Activated naive CD4-positive, alpha-beta T cell treated with anti-CD3 and anti-CD28 coated beads, Interleukin-2, amount 50 U/mL, for 16 hours (primary cell): ENCODE data around the gene AFAP1.
"Not testable (repeated sequence)": the region's sequence is repeated elsewhere in the genome, so short reads cannot be mapped to it uniquely, and the experiment has no call there.

ENCODE experiments used
- DNase-seq: peaks from one replicate; pipeline ENCODE4 v3.0.0-alpha.2; 2020

The AFAP1 gene

GRCh38 chr4:7945709-7946380 is 6.2 kb upstream of the AFAP1 start:
- no peak for DNase-seq

GRCh38 chr4:7944599-7945220 is 5.0 kb upstream of the AFAP1 start:
- no peak for DNase-seq

GRCh38 chr4:7943688-7944087 is 4.0 kb upstream of the AFAP1 start:
- DNase-seq: not testable (repeated sequence)

GRCh38 chr4:7943211-7943610 is 3.5 kb upstream of the AFAP1 start:
- no peak for DNase-seq

- DNase-seq: no peak
Measured at GRCh38 chr4:7941965-7942496, 2.4 kb upstream of the AFAP1 start.

DNA sequence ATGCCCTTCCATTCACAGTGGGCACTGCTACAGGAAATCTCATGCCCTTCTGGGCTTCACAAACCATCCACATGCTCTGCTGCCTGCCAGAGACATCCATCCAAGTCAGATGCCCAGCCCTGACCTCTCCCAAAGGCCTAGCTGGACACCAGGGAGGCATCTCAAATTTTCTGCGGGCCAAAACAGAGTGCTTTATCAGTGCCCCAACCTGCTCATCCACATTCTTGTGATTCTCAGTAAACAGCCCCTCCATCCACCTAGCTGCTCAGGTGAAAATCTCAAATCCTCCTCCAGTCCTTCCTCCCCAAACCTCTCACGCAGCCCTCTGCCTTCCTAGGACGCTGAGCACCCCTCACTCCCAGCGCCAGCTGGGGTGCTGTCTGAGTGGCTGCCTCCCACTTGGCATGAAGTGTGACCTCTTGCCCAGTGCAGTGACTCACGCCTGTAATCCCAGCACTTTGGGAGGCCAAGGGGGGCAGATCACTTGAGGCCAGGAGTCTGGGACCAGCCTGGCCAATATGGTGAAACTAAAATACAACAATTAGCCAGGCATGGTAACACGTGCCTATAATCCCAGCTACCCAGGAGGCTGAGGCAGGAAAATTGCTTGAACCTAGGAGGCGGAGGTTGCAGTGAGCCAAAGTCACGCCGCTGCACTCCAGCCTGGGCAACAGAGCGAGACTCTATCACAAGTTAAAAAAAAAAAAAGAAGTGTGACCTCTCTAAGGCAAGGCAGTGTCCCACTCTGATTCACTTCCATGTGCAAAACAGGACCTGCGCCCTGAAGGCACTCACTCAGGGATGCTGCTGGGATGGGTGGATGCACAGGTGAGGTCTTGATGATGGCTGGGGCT is 1.7 kb upstream of the AFAP1 start:
- no peak for DNase-seq

- peak; percentile 19 for DNase-seq
Measured at GRCh38 chr4:7938609-7939376, 868 bp downstream of the AFAP1 start.

DNA sequence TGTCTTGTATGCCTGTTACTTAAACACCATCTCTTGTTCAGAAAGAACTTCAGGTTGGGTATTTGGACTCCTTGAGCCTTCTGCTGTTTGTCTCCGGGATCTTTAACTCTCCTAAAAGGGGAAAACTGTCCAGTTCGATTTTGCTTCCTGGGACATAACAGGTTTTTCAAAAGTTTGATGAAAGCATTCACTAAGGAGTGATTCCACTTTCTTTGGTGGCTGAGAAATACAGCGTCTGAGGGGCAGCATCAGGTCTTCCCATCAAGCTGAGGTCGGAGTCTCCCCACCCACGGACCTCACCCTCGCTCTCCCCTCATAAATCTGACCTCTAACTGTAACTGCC is 1.4 kb downstream of the AFAP1 start:
- no peak for DNase-seq

DNA sequence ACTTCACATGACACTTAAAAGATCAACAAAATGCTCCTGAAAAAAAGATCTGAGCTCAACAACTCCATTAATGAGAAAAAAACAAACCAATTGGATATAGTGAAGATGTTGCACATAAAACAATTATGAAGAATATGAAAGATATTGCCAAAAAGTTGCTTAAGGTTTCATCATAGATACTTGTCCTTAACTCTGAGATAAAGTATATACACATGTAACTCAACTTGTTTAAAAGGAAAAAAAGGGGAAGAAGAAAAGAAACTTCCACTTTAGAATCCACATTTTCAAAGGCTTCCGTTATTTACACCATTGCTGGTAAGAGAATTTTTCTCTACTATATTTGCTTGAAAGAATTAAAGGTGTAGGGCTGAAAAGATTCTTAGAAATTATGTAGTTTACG is 2.7 kb downstream of the AFAP1 start:
- DNase-seq: no peak

GRCh38 chr4:7933651-7934510 is 5.8 kb downstream of the AFAP1 start:
- DNase-seq: no peak

DNA sequence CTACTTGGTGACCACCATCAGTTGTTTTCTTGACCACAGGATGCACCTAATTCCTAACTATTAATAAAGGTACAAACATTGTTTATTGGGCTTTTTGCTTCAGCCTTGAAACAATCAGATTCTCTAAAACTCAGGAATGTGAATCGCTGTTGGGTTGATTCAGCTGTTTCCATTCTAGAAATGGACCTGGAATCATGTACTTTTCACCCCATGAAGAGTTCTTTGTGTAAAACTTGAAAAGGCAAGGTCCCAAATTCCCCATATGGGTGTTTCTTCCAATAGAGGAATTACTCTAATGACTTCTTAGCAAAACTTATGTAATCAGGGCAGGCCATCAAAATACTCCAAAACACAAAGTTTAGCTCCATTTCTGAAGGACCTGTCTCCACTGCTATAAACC is 7.4 kb downstream of the AFAP1 start:
- DNase-seq: no peak

DNA sequence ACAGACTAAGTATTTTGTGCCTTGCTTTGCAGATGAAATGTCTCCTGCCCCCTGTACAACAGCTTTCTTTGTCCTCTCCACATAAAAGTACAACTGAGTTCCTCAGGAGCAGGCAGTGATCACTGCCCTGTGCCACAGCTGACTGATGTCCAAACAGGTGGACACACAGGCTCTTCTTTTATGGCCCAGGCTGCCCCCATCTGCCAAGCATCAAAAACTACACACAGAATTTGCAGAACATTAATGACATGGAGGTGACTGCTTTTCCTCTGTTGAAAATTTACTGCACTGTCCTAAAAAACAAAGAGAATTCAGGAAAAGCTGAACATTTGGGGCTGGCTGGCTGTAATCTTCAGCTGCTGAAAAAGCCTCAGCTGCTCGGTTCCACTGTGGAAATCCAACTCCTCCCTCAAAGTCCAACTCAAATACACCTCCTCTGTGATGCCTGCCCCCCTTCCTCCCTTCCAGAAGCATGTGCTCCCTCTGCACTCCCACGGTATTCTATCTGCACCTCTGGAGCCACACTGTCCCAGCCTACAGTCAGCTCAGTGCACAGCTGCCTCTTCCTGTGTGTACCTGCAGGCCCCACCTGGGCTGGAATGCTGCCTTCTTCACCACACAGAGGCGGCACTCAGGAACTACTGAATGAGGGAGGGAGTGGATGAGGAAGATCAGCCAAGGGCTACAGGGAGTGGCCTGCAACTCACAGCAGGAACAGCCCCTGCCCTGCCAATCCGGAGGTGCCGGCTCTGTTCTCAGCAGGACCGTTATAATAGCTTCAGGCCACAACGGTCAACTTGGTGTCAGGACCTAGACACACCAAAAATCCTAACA is 10.3 kb downstream of the AFAP1 start:
- DNase-seq: no peak

GRCh38 chr4:7928711-7929110 is 10.9 kb downstream of the AFAP1 start:
- no peak for DNase-seq

DNA sequence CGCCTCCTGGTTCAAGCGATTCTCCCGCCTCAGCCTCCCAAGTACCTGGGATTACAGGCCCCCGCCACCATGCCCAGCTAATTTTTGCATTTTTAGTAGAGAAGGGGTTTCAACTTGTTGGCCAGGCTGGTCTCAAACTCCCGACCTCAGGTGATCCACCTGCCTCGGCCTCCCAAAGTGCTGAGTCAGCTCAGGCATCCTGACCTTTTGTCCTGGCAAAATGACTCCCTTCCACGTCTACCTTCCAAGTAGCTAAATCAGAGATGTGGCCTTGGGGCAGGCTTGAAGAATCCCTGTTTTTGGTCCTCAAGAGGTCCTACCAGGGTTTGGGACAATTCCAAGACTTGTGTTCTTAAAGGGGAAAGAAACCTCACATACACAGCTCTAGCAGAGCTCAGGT is 12.8 kb downstream of the AFAP1 start:
- DNase-seq: no peak

DNA sequence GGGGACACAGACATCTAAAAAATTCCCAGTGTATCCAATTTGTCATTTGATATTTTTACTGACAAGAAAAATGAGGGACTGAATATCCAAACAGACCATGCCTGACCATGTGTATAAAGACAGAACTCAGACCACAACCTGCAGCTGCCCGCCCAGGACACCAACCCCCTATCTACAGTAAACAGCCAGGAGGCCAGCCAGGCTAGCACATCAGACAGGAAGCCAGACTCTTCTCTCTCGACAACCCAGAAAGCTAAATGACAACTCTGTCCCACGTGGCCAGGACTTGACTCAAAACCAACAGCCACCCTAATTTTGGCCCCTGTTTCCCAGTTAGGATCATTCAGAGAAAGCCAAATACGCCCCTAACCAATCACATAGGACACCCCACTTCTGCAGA is 15.1 kb downstream of the AFAP1 start:
- no peak for DNase-seq

GRCh38 chr4:7924163-7924562 is 15.5 kb downstream of the AFAP1 start:
- DNase-seq: no peak

DNA sequence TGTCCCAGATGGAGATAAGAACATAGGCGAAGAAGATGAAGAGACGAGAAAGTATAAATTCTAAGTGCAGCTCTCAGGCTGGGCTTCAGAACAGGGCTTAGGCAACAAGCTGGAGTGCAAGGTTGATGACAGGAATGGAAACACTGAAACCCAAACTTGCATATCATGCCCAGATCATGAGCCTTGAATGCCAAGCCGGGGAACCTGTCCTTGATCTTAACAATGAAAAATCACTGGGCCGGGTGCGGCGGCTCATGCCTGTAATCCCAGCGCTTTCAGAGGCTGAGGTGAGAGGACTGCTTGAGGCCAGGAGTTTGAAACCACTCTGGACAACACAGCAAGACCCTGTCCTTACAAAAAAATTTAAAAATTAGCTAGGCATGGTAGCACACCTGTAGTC is 17.2 kb downstream of the AFAP1 start:
- DNase-seq: no peak

DNA sequence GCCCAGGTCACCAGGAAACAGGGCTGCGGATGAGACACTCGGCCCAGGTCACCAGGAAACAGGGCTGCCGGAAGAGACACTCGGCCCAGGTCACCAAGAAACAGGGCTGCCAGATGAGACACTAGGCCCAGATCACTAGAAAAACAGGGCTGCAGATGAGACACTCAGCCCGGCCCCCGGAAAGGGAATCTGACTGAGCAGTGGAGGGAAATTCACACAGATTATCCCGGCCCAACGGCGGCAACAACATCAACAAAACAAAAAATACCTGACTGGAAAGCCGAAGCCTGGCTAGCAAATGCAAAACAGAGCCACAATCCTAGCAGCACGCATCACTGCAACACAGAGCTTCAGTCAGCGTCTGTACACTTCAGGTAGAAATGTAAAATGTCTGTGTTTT is 20.7 kb downstream of the AFAP1 start:
- DNase-seq: no peak

- not testable (repeated sequence) for DNase-seq
Measured at GRCh38 chr4:7918187-7918586, 21.5 kb downstream of the AFAP1 start.

GRCh38 chr4:7917669-7918068 is 22.0 kb downstream of the AFAP1 start:
- no peak for DNase-seq

DNA sequence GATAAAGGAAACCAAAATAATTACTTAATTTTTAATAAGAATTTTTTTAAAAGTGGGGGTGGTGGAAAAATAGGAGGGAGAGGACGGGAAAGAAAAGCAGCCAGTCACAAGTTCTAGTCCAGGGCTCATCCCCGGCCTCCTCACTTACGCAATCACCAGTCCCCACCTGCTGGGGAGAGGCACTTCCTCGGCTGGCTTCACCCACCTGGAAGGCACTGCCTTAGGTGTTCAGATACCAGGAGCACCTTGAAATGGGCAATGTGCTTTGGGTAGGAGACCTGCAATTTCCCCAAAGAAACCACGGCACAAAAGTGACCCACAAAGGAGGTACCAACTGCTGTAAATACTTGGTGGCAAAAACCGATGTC is 23.8 kb downstream of the AFAP1 start:
- DNase-seq: no peak
